HEK293T (cell line): ENCODE results near the gene FBLN2.

ENCODE experiments used
- CTCF ChIA-PET: fragments of 350-600 bp; formaldehyde crosslinking; extraction: SDS; loops from one replicate; lab custom pipeline; 2021; ENCODE audit warnings: antibody characterized with exemption, inconsistent platforms; lab: Yijun Ruan, JAX
- POLR2A ChIA-PET: fragments of 350-600 bp; formaldehyde crosslinking; extraction: SDS; loops from one replicate; lab custom pipeline; 2020; ENCODE audit warnings: antibody characterized with exemption, inconsistent platforms; lab: Yijun Ruan, JAX
- DNase-seq: peaks from one replicate; pipeline ENCODE4 v3.0.0; 2012; ENCODE audit warnings: mixed read lengths; ENCODE audit errors: extremely low spot score
- ARNT ChIP-seq: fragments of 450-650 bp; IDR thresholded peaks from 2 replicates; pipeline ENCODE4 v1.6.1; 2017; ENCODE audit warnings: mild to moderate bottlenecking
- BHLHE40 ChIP-seq: fragments of 450-650 bp; IDR thresholded peaks from 2 replicates; pipeline ENCODE4 v1.6.1; 2016; ENCODE audit warnings: mild to moderate bottlenecking, moderate library complexity, borderline replicate concordance
- CTBP1 ChIP-seq: fragments of 450-650 bp; IDR thresholded peaks from 2 replicates; pipeline ENCODE4 v1.6.1; 2016; ENCODE audit warnings: borderline replicate concordance
- ELF4 ChIP-seq: fragments of 450-650 bp; IDR thresholded peaks from 2 replicates; pipeline ENCODE4 v1.6.1; 2017; ENCODE audit warnings: antibody characterized with exemption
- FOXA1 ChIP-seq: fragments of 450-650 bp; IDR thresholded peaks from 2 replicates; pipeline ENCODE4 v1.6.1; 2016; ENCODE audit warnings: mild to moderate bottlenecking
- FOXK2 ChIP-seq: fragments of 450-650 bp; IDR thresholded peaks from 2 replicates; pipeline ENCODE4 v1.6.1; 2016; ENCODE audit warnings: mild to moderate bottlenecking
- FOXM1 ChIP-seq: fragments of 450-650 bp; IDR thresholded peaks from 2 replicates; pipeline ENCODE4 v1.6.1; 2017; ENCODE audit warnings: mild to moderate bottlenecking, borderline replicate concordance
- HDGF ChIP-seq: fragments of 450-650 bp; IDR thresholded peaks from 2 replicates; pipeline ENCODE4 v1.6.1; 2017; ENCODE audit warnings: antibody characterized with exemption, borderline replicate concordance
- L3MBTL2 ChIP-seq: fragments of 450-650 bp; conservative IDR thresholded peaks from 2 replicates; pipeline ENCODE4 v1.6.1; 2016; ENCODE audit warnings: mild to moderate bottlenecking
- LEF1 ChIP-seq: fragments of 450-650 bp; IDR thresholded peaks from 2 replicates; pipeline ENCODE4 v1.6.1; 2017; ENCODE audit warnings: mild to moderate bottlenecking, borderline replicate concordance
- NFRKB ChIP-seq: fragments of 450-650 bp; IDR thresholded peaks from 2 replicates; pipeline ENCODE4 v1.6.1; 2016; ENCODE audit warnings: mild to moderate bottlenecking, moderate library complexity
- PKNOX1 ChIP-seq: fragments of 450-650 bp; IDR thresholded peaks from 2 replicates; pipeline ENCODE4 v1.6.1; 2016
- SP1 ChIP-seq: fragments of 450-650 bp; IDR thresholded peaks from 2 replicates; pipeline ENCODE4 v1.6.1; 2017
- SUZ12 ChIP-seq: fragments of 450-650 bp; IDR thresholded peaks from 2 replicates; pipeline ENCODE4 v1.6.1; 2016; ENCODE audit warnings: mild to moderate bottlenecking
- TARDBP ChIP-seq: fragments of 450-650 bp; IDR thresholded peaks from 2 replicates; pipeline ENCODE4 v1.6.1; 2016
- ZNF384 ChIP-seq: fragments of 450-650 bp; IDR thresholded peaks from 2 replicates; pipeline ENCODE4 v1.6.1; 2016

The FBLN2 gene

GRCh38 chr3:13601692-13602080, 52.8 kb downstream of the FBLN2 start:
- POLR2A ChIA-PET, result no interaction called here
- no peak for DNase-seq
- CTCF ChIA-PET, result no interaction called here
- TF ChIP-seq LEF1, result no peak

- ChIA-PET CTCF (no interaction called here), POLR2A (no interaction called here)
- DNase-seq, result no peak
- TF ChIP-seq FOXK2 (no peak), LEF1 (no peak), SP1 (no peak), FOXA1 (no peak), CTBP1 (no peak), BHLHE40 (no peak), FOXM1 (no peak), ELF4 (no peak), L3MBTL2 (no peak), PKNOX1 (no peak)
Measured at GRCh38 chr3:13605555-13605954, 56.6 kb downstream of the FBLN2 start.

GRCh38 chr3:13607821-13608597, 59.1 kb downstream of the FBLN2 start:
- no peak for DNase-seq
- TF ChIP-seq SUZ12, result no peak
- no peak for TF ChIP-seq SP1
- TF ChIP-seq ARNT, result no peak
- no peak for TF ChIP-seq PKNOX1
- TF ChIP-seq FOXK2, result no peak
- no peak for TF ChIP-seq FOXM1
- TF ChIP-seq ZNF384, result no peak
- TF ChIP-seq TARDBP, result no peak
- no peak for TF ChIP-seq LEF1
- no peak for TF ChIP-seq NFRKB
- TF ChIP-seq ELF4, result no peak
- TF ChIP-seq FOXA1, result no peak
- TF ChIP-seq HDGF, result no peak
- no peak for TF ChIP-seq CTBP1
- no peak for TF ChIP-seq BHLHE40
- TF ChIP-seq L3MBTL2, result no peak
- ChIA-PET POLR2A (no interaction called here), CTCF (interaction anchor here (0.6 kb wide), 1 partner anchor 24 kb away, joined by 3 read pairs; no protein-coding TSS in a partner anchor)

- TF ChIP-seq L3MBTL2 (no peak), ARNT (no peak), PKNOX1 (no peak), SP1 (no peak), ELF4 (no peak), FOXK2 (no peak)
- CTCF ChIA-PET, result no interaction called here
- POLR2A ChIA-PET, result no interaction called here
- DNase-seq, result no peak
Measured at GRCh38 chr3:13608969-13609725, 60.2 kb downstream of the FBLN2 start.

- no peak for TF ChIP-seq PKNOX1
- no peak for TF ChIP-seq ARNT
- no peak for TF ChIP-seq FOXK2
- no peak for TF ChIP-seq L3MBTL2
- no peak for TF ChIP-seq FOXM1
- TF ChIP-seq ZNF384, result no peak
- TF ChIP-seq SUZ12, result no peak
- TF ChIP-seq FOXA1, result no peak
- no peak for TF ChIP-seq SP1
- no peak for TF ChIP-seq TARDBP
- no peak for TF ChIP-seq HDGF
- no peak for TF ChIP-seq ELF4
- no peak for TF ChIP-seq CTBP1
- no peak for TF ChIP-seq LEF1
- TF ChIP-seq BHLHE40, result no peak
- no peak for TF ChIP-seq NFRKB
- ChIA-PET POLR2A (no interaction called here), CTCF (no interaction called here)
- no peak for DNase-seq
Measured at GRCh38 chr3:13610006-13610570, 61.2 kb downstream of the FBLN2 start.
